NCI-H345 treated with DMSO at 0.1 percent for 48 hours (cell line): ENCODE results near the gene GSTM4.
A peak's percentile ranks its signal among the peaks of the same experiment; 100 is the strongest.
"Not testable (repeated sequence)": the region's sequence is repeated elsewhere in the genome, so short reads cannot be mapped to it uniquely, and the experiment has no call there.

ENCODE experiments used
- DNase-seq: peaks from one replicate; lab custom pipeline; 2025; ENCODE audit not compliant: unreplicated experiment; lab: John Stamatoyannopoulos, UW

Gene GSTM4

GRCh38 chr1:109660691-109661026, 4.8 kb downstream of the GSTM4 start:
- not testable (repeated sequence) for DNase-seq

- DNase-seq = no peak
These were observed 5.5 kb downstream of the GSTM4 start for GRCh38 chr1:109661391-109661790.

- DNase-seq = no peak
These were observed 8.8 kb downstream of the GSTM4 start for GRCh38 chr1:109664671-109665070.

- peak; percentile 15 for DNase-seq
These were observed 11.7 kb downstream of the GSTM4 start, which contains the start of gene GSTM2 for GRCh38 chr1:109667452-109668122. Gene GSTM2 (plus strand): TSS chr1:109668057. CDS start chr1:109668116, 59 bp downstream.

GRCh38 chr1:109668123-109668775, 12.3 kb downstream of the GSTM4 start:
- no peak for DNase-seq

GRCh38 chr1:109669246-109669948, 13.5 kb downstream of the GSTM4 start:
- no peak for DNase-seq

- not testable (repeated sequence) for DNase-seq
These were observed 14.0 kb downstream of the GSTM4 start for GRCh38 chr1:109669949-109670302.

GRCh38 chr1:109671067-109671466, 15.2 kb downstream of the GSTM4 start:
- no peak for DNase-seq

GRCh38 chr1:109673861-109674260, 18.0 kb downstream of the GSTM4 start:
- not testable (repeated sequence) for DNase-seq

GRCh38 chr1:109676683-109677381, 20.9 kb downstream of the GSTM4 start:
- DNase-seq = not testable (repeated sequence)

GRCh38 chr1:109677459-109677858, 21.6 kb downstream of the GSTM4 start:
- no peak for DNase-seq

- not testable (repeated sequence) for DNase-seq
These were observed 22.7 kb downstream of the GSTM4 start for GRCh38 chr1:109678637-109679036.

GRCh38 chr1:109684777-109685176, 28.9 kb downstream of the GSTM4 start:
- DNase-seq = not testable (repeated sequence)

GRCh38 chr1:109685399-109685798, 29.5 kb downstream of the GSTM4 start:
- not testable (repeated sequence) for DNase-seq

GRCh38 chr1:109685890-109686289, 30.0 kb downstream of the GSTM4 start:
- DNase-seq = not testable (repeated sequence)

- DNase-seq = not testable (repeated sequence)
These were observed 31.2 kb downstream of the GSTM4 start for GRCh38 chr1:109687109-109687508.

- no peak for DNase-seq
These were observed 32.0 kb downstream of the GSTM4 start, which contains the start of gene GSTM1 for GRCh38 chr1:109687641-109688499. Gene GSTM1 (plus strand): TSS chr1:109687817. CDS start chr1:109687874, 57 bp downstream.

GRCh38 chr1:109689844-109690405, 34.0 kb downstream of the GSTM4 start:
- DNase-seq = no peak

GRCh38 chr1:109691759-109692158, 35.9 kb downstream of the GSTM4 start:
- DNase-seq = no peak

- DNase-seq = not testable (repeated sequence)
These were observed 38.5 kb downstream of the GSTM4 start for GRCh38 chr1:109694400-109694799.
